ENCODE results near the gene ZNF700.
"Not testable (repeated sequence)": the region's sequence is repeated elsewhere in the genome, so short reads cannot be mapped to it uniquely, and the experiment has no call there.

The ZNF700 gene

DNA sequence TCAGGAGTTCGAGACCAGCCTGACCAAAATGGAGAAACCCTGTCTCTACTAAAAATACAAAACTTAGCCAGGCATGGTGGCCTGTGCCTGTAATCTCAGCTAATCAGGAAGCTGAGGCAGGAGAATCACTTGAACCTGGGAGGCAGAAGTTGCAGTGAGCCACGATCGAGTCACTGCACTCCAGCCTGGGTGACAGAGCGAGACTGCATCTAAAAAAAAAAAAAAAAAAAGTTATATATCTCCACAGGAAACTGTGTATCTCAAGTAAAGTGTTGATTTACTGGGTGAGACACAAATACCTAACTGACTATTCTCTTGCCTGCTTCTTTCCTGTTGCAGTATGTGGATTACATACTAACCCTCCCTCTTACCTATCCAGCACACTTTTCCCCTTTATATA, 67.0 kb downstream of the ZNF700 start:
- DNase-seq, result not testable (repeated sequence)

- no peak for DNase-seq
These were observed 70.3 kb downstream of the ZNF700 start for GRCh38 chr19:11995174-11995573.

Measured in midbrain (tissue), 1 donor.